ENCODE results near the gene SNED1. TPM values are rescaled to one million over a fixed set of nuclear protein-coding genes. Genes with fewer than 3 reads are reported as not detected.

SNED1 gene
- total RNA-seq, 1 experiment from 2014 or later, result 0.76 TPM

GRCh38 chr2:241070811-241071676 lies 72.6 kb downstream of the SNED1 start:
- DNase-seq, result no peak
- no TSS peak for BruUV-seq (replicated peaks)
- H3K4me3 Mint-ChIP-seq (ENCODE audit: low read depth, unreplicated experiment), result no peak overlapping the region
- no peaks in the 10 kb centered on the region for H3K9me3 Mint-ChIP-seq (ENCODE audit: low read depth, unreplicated experiment)
- intact Hi-C loops (cut with micrococcal nuclease; ENCODE audit: unreplicated experiment), result no loop called here
- TF ChIP-seq CTCF (IDR thresholded peaks at IDR 0.05; ENCODE audit: unreplicated experiment), result no peak
- CTCF ChIA-PET, result no interaction called here
- H3K27me3 Mint-ChIP-seq (ENCODE audit: unreplicated experiment), result peaks cover 8% of the 10 kb centered on the region
- no peak overlapping the region for H3K27ac Mint-ChIP-seq (ENCODE audit: unreplicated experiment)
- H3K4me1 Mint-ChIP-seq (ENCODE audit: low read depth, unreplicated experiment), result no peaks in the 10 kb centered on the region
- peaks cover 5% of the 10 kb centered on the region for H3K36me3 Mint-ChIP-seq (ENCODE audit: insufficient read depth, unreplicated experiment)

GRCh38 chr2:241071677-241072111 lies 73.3 kb downstream of the SNED1 start:
- no peak overlapping the region for H3K4me3 Mint-ChIP-seq (ENCODE audit: low read depth, unreplicated experiment)
- no peaks in the 10 kb centered on the region for H3K4me1 Mint-ChIP-seq (ENCODE audit: low read depth, unreplicated experiment)
- no peaks in the 10 kb centered on the region for H3K9me3 Mint-ChIP-seq (ENCODE audit: low read depth, unreplicated experiment)
- CTCF ChIA-PET, result no interaction called here
- peaks cover 5% of the 10 kb centered on the region for H3K36me3 Mint-ChIP-seq (ENCODE audit: insufficient read depth, unreplicated experiment)
- BruUV-seq (replicated peaks), result no TSS peak
- peaks cover 2% of the 10 kb centered on the region for H3K27me3 Mint-ChIP-seq (ENCODE audit: unreplicated experiment)
- no peak for TF ChIP-seq CTCF (IDR thresholded peaks at IDR 0.05; ENCODE audit: unreplicated experiment)
- H3K27ac Mint-ChIP-seq (ENCODE audit: unreplicated experiment), result no peak overlapping the region
- intact Hi-C loops (cut with micrococcal nuclease; ENCODE audit: unreplicated experiment), result no loop called here
- DNase-seq, result no peak

GRCh38 chr2:241072151-241072550 lies 73.7 kb downstream of the SNED1 start:
- H3K4me1 Mint-ChIP-seq (ENCODE audit: low read depth, unreplicated experiment), result no peaks in the 10 kb centered on the region
- H3K27me3 Mint-ChIP-seq (ENCODE audit: unreplicated experiment), result no peaks in the 10 kb centered on the region
- H3K27ac Mint-ChIP-seq (ENCODE audit: unreplicated experiment), result no peak overlapping the region
- no peaks in the 10 kb centered on the region for H3K9me3 Mint-ChIP-seq (ENCODE audit: low read depth, unreplicated experiment)
- CTCF ChIA-PET, result no interaction called here
- BruUV-seq (replicated peaks), result no TSS peak
- no peak for TF ChIP-seq CTCF (IDR thresholded peaks at IDR 0.05; ENCODE audit: unreplicated experiment)
- peaks cover 5% of the 10 kb centered on the region for H3K36me3 Mint-ChIP-seq (ENCODE audit: insufficient read depth, unreplicated experiment)
- intact Hi-C loops (cut with micrococcal nuclease; ENCODE audit: unreplicated experiment), result no loop called here
- DNase-seq, result no peak
- H3K4me3 Mint-ChIP-seq (ENCODE audit: low read depth, unreplicated experiment), result no peak overlapping the region

- no peaks in the 10 kb centered on the region for H3K4me1 Mint-ChIP-seq (ENCODE audit: low read depth, unreplicated experiment)
- H3K27me3 Mint-ChIP-seq (ENCODE audit: unreplicated experiment), result no peaks in the 10 kb centered on the region
- no peak overlapping the region for H3K27ac Mint-ChIP-seq (ENCODE audit: unreplicated experiment)
- no peak for TF ChIP-seq CTCF (IDR thresholded peaks at IDR 0.05; ENCODE audit: unreplicated experiment)
- CTCF ChIA-PET, result no interaction called here
- intact Hi-C loops (cut with micrococcal nuclease; ENCODE audit: unreplicated experiment), result no loop called here
- H3K36me3 Mint-ChIP-seq (ENCODE audit: insufficient read depth, unreplicated experiment), result peaks cover 5% of the 10 kb centered on the region
- H3K4me3 Mint-ChIP-seq (ENCODE audit: low read depth, unreplicated experiment), result no peak overlapping the region
- H3K9me3 Mint-ChIP-seq (ENCODE audit: low read depth, unreplicated experiment), result no peaks in the 10 kb centered on the region
- BruUV-seq (replicated peaks), result no TSS peak
- no peak for DNase-seq
These were observed 74.2 kb downstream of the SNED1 start for GRCh38 chr2:241072553-241073165.

Measured in Calu3 (cell line).